ENCODE data around the gene GRIN2A.

Gene GRIN2A

GRCh38 chr16:10128397-10129258, 53.6 kb downstream of the GRIN2A start:
- DNase-seq: no peak

- no peak for DNase-seq
Observed at GRCh38 chr16:10126686-10127085, 55.5 kb downstream of the GRIN2A start.

GRCh38 chr16:10123141-10123540, 59.1 kb downstream of the GRIN2A start:
- no peak for DNase-seq

- no peak for DNase-seq
Observed at GRCh38 chr16:10122546-10122945, 59.7 kb downstream of the GRIN2A start.

GRCh38 chr16:10121897-10122425, 60.3 kb downstream of the GRIN2A start:
- DNase-seq: no peak

- no peak for DNase-seq
Observed at GRCh38 chr16:10121491-10121890, 60.7 kb downstream of the GRIN2A start.

GRCh38 chr16:10120953-10121352, 61.3 kb downstream of the GRIN2A start:
- no peak for DNase-seq

- no peak for DNase-seq
Observed at GRCh38 chr16:10114409-10114808, 67.8 kb downstream of the GRIN2A start.

GRCh38 chr16:10113248-10113647, 69.0 kb downstream of the GRIN2A start:
- DNase-seq: no peak

GRCh38 chr16:10112021-10112420, 70.2 kb downstream of the GRIN2A start:
- DNase-seq: no peak

GRCh38 chr16:10111156-10111761, 71.0 kb downstream of the GRIN2A start:
- no peak for DNase-seq

GRCh38 chr16:10110552-10110951, 71.7 kb downstream of the GRIN2A start:
- DNase-seq: no peak

GRCh38 chr16:10107081-10107480, 75.1 kb downstream of the GRIN2A start:
- DNase-seq: no peak

- DNase-seq: no peak
Observed at GRCh38 chr16:10103700-10104099, 78.5 kb downstream of the GRIN2A start.

GRCh38 chr16:10103118-10103517, 79.1 kb downstream of the GRIN2A start:
- DNase-seq: no peak

GRCh38 chr16:10100829-10101228, 81.4 kb downstream of the GRIN2A start:
- no peak for DNase-seq

GRCh38 chr16:10098991-10099390, 83.2 kb downstream of the GRIN2A start:
- no peak for DNase-seq

- DNase-seq: no peak
Observed at GRCh38 chr16:10097271-10097670, 85.0 kb downstream of the GRIN2A start.

- DNase-seq: no peak
Observed at GRCh38 chr16:10093576-10093975, 88.7 kb downstream of the GRIN2A start.

GRCh38 chr16:10090816-10091215, 91.4 kb downstream of the GRIN2A start:
- DNase-seq: no peak

- no peak for DNase-seq
Observed at GRCh38 chr16:10088380-10088793, 93.8 kb downstream of the GRIN2A start.

- DNase-seq: no peak
Observed at GRCh38 chr16:10087151-10087550, 95.1 kb downstream of the GRIN2A start.

- no peak for DNase-seq
Observed at GRCh38 chr16:10086620-10087019, 95.6 kb downstream of the GRIN2A start.

- DNase-seq: no peak
Observed at GRCh38 chr16:10085078-10085798, 97.0 kb downstream of the GRIN2A start.

All from NCI-H1105 treated with DMSO at 0.1 percent for 48 hours (cell line).